ENCODE measurements around the gene DTNB.

DNA sequence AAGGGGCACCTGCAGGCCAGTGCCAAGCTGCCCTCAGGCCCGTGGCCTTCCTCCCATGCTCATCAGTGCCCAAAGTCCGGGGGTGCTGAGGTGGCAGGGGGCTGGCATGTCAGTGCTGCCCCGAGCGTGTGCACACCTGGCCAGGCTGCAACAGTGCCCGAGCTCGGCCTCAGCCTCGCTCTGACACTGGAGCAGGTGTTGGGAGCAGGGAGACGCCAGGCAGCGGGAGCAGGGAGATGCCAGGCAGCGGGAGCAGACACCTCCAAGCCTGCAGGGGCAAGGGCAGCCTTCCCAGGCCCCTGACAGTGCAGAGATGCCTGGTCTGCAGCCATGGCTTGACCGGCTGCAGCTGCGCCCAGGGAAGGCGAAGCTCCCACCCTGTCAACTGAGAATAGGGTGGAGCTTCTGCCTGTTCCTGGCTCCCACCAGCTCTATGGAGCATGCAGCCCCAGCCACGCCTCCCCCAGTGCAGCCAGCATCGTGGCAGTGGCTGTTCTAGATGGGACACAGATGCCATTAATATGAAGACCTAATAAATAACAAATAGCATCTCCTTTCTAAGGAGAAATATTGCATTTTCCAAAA lies 82.4 kb downstream of the DTNB start:
- TF ChIP-seq CTCF (IDR thresholded peaks at IDR 0.05) (no peak), POLR2A (IDR thresholded peaks at IDR 0.05; ENCODE audit: low read depth) (no peak), POLR2AphosphoS5 (IDR thresholded peaks at IDR 0.05) (no peak), EP300 (IDR thresholded peaks at IDR 0.05) (no peak)

Measured in esophagus muscularis mucosa (tissue), 4 donors.